ENCODE results near the gene QSOX2.

The QSOX2 gene

GRCh38 chr9:136245219-136246150 lies at the start of gene QSOX2:
QSOX2 (minus strand) TSS chr9:136245812; CDS start chr9:136245803, 9 bp downstream.
- CTCF ChIA-PET, result interaction anchor here (0.6 to 1.0 kb wide), 4 partner anchors 36 to 103 kb away, joined by 3 to 4 read pairs (median 4); no protein-coding TSS in a partner anchor
- peak within 1 kb of the TSS; percentile 60; the same call in 1 of the 2 replicates for H3K27ac ChIP-seq (ENCODE audit: extremely low read depth, low read depth, low read length)
- H3K36me3 ChIP-seq (ENCODE audit: control insufficient read depth in 2 of 2, insufficient read depth in 1 of 2, low read length in 2 of 2), result peaks cover 0 to 8% of the 10 kb centered on the region in 2 experiments; a peak in 1 of 3 replicates
- H3K4me3 ChIP-seq (ENCODE audit: low read depth, low read length), result peak within 1 kb of the TSS; percentile 70
- POLR2A ChIA-PET, result interaction anchor here (1.0 to 1.3 kb wide), 2 partner anchors 22 to 284 kb away, joined by 3 to 5 read pairs; partner anchors contain the start of gene UBAC1
- H3K4me1 ChIP-seq (ENCODE audit: control insufficient read depth, insufficient read depth, low read length), result 0 out of 2 replicates have a peak, but pooled peaks cover 2% of the 10 kb centered on the region
- no peaks in the 10 kb centered on the region for H3K9me3 ChIP-seq (ENCODE audit: control insufficient read depth, insufficient read depth, low read depth, low read length)
- TF ChIP-seq SP3 (tag by site-specific recombination; IDR thresholded peaks at IDR 0.05), result peak; percentile 53
- peak; percentile 34; the same call in 1 of the 2 replicates for TF ChIP-seq EGR2 (tag by site-specific recombination; IDR thresholded peaks at IDR 0.05; ENCODE audit: low read depth)
- TF ChIP-seq SP2 (tag by site-specific recombination; IDR thresholded peaks at IDR 0.05), result peak; percentile 26; the same call in 1 of the 2 replicates
- TF ChIP-seq YY1 (tag by site-specific recombination; IDR thresholded peaks at IDR 0.05), result no peak
- TF ChIP-seq, protein P1, sequence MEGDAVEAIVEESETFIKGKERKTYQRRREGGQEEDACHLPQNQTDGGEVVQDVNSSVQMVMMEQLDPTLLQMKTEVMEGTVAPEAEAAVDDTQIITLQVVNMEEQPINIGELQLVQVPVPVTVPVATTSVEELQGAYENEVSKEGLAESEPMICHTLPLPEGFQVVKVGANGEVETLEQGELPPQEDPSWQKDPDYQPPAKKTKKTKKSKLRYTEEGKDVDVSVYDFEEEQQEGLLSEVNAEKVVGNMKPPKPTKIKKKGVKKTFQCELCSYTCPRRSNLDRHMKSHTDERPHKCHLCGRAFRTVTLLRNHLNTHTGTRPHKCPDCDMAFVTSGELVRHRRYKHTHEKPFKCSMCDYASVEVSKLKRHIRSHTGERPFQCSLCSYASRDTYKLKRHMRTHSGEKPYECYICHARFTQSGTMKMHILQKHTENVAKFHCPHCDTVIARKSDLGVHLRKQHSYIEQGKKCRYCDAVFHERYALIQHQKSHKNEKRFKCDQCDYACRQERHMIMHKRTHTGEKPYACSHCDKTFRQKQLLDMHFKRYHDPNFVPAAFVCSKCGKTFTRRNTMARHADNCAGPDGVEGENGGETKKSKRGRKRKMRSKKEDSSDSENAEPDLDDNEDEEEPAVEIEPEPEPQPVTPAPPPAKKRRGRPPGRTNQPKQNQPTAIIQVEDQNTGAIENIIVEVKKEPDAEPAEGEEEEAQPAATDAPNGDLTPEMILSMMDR (tag by site-specific recombination; IDR thresholded peaks at IDR 0.05), result 0 out of 2 replicates have a peak, but pooled peaks have one; percentile 26
- TF ChIP-seq ZBTB20 (tag by site-specific recombination; IDR thresholded peaks at IDR 0.05), result peak; percentile 91
- no peak for TF ChIP-seq ZSCAN30 (tag by site-specific recombination; IDR thresholded peaks at IDR 0.05)
- no peak for TF ChIP-seq ZNF624 (tag by site-specific recombination; IDR thresholded peaks at IDR 0.05)
- TF ChIP-seq PATZ1 (tag by site-specific recombination; IDR thresholded peaks at IDR 0.05), result peak; percentile 46; the same call in 1 of the 2 replicates
- TF ChIP-seq ZNF223 (tag by site-specific recombination; IDR thresholded peaks at IDR 0.05), result no peak
- no peak for TF ChIP-seq ZNF239 (tag by site-specific recombination; IDR thresholded peaks at IDR 0.05)
- no peak for TF ChIP-seq ZNF677 (tag by site-specific recombination; IDR thresholded peaks at IDR 0.05)
- TF ChIP-seq MZF1 (tag by site-specific recombination; IDR thresholded peaks at IDR 0.05; ENCODE audit: borderline replicate concordance), result no peak
- 0 out of 2 replicates have a peak, but pooled peaks have one; percentile 68 for TF ChIP-seq HOXC10 (CRISPR knock-in tag; IDR thresholded peaks at IDR 0.05)
- no peak for TF ChIP-seq ZNF843 (tag by site-specific recombination; IDR thresholded peaks at IDR 0.05)
- TF ChIP-seq BCL6B (tag by site-specific recombination; IDR thresholded peaks at IDR 0.05), result no peak
- TF ChIP-seq ZFP69B (tag by site-specific recombination; IDR thresholded peaks at IDR 0.05), result no peak
- TF ChIP-seq IKZF3 (tag by site-specific recombination; IDR thresholded peaks at IDR 0.05), result no peak
- no peak for TF ChIP-seq ZBTB21 (tag by site-specific recombination; IDR thresholded peaks at IDR 0.05)
- TF ChIP-seq KLF10 (tag by site-specific recombination; IDR thresholded peaks at IDR 0.05), result peak; percentile 46; the same call in 1 of the 2 replicates
- TF ChIP-seq MYNN (tag by site-specific recombination; IDR thresholded peaks at IDR 0.05; ENCODE audit: borderline replicate concordance), result no peak
- peak; percentile 70 for TF ChIP-seq GLIS2 (tag by site-specific recombination; IDR thresholded peaks at IDR 0.05)
- 0 out of 2 replicates have a peak, but pooled peaks have one; percentile 46 for TF ChIP-seq ZNF660 (tag by site-specific recombination; IDR thresholded peaks at IDR 0.05)
- peak; percentile 90 for TF ChIP-seq ZBTB26 (tag by site-specific recombination; optimal IDR thresholded peaks at IDR 0.05)
- TF ChIP-seq ZSCAN16 (tag by site-specific recombination; IDR thresholded peaks at IDR 0.05), result no peak
- TF ChIP-seq KLF1 (tag by site-specific recombination; IDR thresholded peaks at IDR 0.05), result peak; percentile 42; the same call in 1 of the 2 replicates
- TF ChIP-seq REST (tag by site-specific recombination; IDR thresholded peaks at IDR 0.05), result peak; percentile 91
- peak; percentile 68 for TF ChIP-seq ZFHX2 (tag by site-specific recombination; conservative IDR thresholded peaks at IDR 0.05)

All from HEK293 (cell line).